ENCODE data around the gene MMP20.
"Not testable (repeated sequence)": the region's sequence is repeated elsewhere in the genome, so short reads cannot be mapped to it uniquely, and the experiment has no call there.

The MMP20 gene

DNA sequence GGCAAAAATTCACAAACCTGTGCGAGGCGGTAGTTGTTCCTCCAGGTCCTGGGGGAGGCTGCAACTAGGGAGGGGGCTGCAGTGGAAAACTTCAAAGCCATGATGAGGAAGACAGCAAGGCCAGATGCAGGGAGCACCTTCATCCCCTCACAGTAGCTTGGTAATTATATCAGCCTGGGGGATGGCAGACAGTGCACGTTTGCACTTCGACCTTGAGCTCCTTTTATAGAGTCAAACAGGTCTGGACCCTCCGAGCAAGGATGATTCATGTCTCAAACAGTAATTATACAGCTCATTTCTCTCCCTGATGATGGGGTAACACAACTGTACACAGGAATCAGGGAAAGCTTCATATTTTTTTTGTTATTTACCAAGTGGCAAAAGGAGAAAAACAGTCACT lies at the start of gene MMP20:
Gene MMP20 (minus strand): TSS at position 156 of the 400 bp plus-strand sequence. CDS start 13 bp downstream, at position 143.
- in situ Hi-C loops (cut with HindIII; ENCODE audit: low sequenced_read_pairs) = no loop called here

- in situ Hi-C loops (cut with HindIII; ENCODE audit: low sequenced_read_pairs) = no loop called here
Measured at GRCh38 chr11:102669664-102670063, 44.5 kb upstream of the MMP20 start.

DNA sequence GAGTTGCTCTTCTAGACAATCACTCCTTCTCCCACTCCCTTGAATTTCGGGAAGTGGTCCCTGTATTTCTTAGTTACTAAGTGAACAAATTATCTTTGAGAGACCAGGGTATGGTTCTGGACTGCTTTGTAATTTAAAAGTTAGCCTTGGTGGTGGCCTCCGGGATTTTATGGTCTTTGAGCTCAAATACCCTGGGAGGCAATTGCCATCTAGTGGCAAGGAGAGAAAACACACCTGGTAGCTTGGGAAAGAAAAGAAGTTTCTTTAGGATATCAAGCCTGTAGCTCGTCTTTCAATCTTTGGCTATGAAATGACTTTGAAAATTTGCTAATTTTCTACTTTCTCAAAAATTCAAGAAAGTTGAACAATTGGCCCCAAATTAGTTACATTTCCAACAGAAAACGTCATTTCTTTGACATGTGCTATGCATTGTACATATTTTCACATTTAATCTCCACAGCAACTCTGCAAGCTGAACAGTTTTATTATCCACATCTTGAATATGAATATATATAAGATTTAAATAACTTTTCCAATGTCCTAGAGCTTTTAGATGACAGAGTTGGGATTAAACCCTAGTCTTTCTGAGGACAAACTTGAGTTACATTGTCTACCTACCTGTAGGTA lies 41.3 kb upstream of the MMP20 start:
- in situ Hi-C loops (cut with HindIII; ENCODE audit: low sequenced_read_pairs) = no loop called here

- in situ Hi-C loops (cut with HindIII; ENCODE audit: low sequenced_read_pairs) = no loop called here
Measured at GRCh38 chr11:102664001-102664752, 39.0 kb upstream of the MMP20 start.

- in situ Hi-C loops (cut with HindIII; ENCODE audit: low sequenced_read_pairs) = no loop called here
Measured at GRCh38 chr11:102662607-102663006, 37.5 kb upstream of the MMP20 start.

- in situ Hi-C loops (cut with HindIII; ENCODE audit: low sequenced_read_pairs) = no loop called here
Measured at GRCh38 chr11:102661040-102661439, 35.9 kb upstream of the MMP20 start.

GRCh38 chr11:102656528-102656927 lies 31.4 kb upstream of the MMP20 start:
- in situ Hi-C loops (cut with HindIII; ENCODE audit: low sequenced_read_pairs) = no loop called here

DNA sequence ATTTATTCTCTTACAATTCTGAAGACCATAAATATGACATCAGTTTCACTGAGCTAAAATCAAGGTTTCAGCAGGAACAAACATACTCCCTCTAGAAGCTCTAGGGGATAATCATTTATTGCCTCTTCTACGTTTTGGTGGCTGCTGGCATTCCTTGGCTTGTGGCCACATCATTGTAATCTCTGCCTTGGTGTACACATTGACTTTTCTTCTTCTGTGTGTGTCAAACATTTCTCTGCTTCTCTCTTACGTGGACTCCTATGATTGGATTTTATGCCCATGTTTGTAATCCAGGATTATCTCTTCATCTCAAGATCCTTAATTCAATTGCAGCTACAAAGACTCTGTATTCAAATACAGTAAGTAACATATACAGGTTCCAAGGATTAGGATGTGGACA lies 30.4 kb upstream of the MMP20 start:
- in situ Hi-C loops (cut with HindIII; ENCODE audit: low sequenced_read_pairs) = no loop called here

- in situ Hi-C loops (cut with HindIII; ENCODE audit: low sequenced_read_pairs) = no loop called here
Measured at GRCh38 chr11:102654761-102655160, 29.6 kb upstream of the MMP20 start.

DNA sequence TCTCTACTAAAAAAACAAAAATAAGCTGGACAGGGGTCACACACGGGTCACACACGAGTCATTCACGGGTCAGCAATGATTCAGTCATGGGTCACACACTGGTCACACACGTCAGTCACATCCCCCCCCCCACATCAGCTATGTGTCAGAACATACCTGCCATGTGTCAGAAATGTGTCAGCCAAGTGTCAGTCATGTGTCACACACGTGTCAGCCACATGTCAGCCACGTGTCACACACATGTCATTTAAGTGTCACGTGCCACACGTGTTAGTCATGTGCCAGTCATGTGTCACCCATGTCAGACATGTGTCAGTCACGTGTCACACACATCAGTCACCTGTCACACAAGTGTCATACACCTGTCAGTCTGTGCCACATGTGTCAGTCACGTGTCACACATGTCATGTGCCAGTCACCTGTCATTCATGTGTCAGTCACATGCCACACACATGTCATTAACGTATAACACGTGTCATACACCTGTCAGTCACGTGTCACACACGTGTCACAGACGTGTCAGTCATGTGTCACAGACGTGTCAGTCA lies 28.7 kb upstream of the MMP20 start:
- in situ Hi-C loops (cut with HindIII; ENCODE audit: low sequenced_read_pairs) = no loop called here

- in situ Hi-C loops (cut with HindIII; ENCODE audit: low sequenced_read_pairs) = no loop called here
Measured at GRCh38 chr11:102647430-102647829, 22.3 kb upstream of the MMP20 start.

- in situ Hi-C loops (cut with HindIII; ENCODE audit: low sequenced_read_pairs) = no loop called here
Measured at GRCh38 chr11:102643941-102644340, 18.8 kb upstream of the MMP20 start.

- in situ Hi-C loops (cut with HindIII; ENCODE audit: low sequenced_read_pairs) = no loop called here
Measured at GRCh38 chr11:102640946-102641345, 15.8 kb upstream of the MMP20 start.

- in situ Hi-C loops (cut with HindIII; ENCODE audit: low sequenced_read_pairs) = no loop called here
Measured at GRCh38 chr11:102639656-102640055, 14.5 kb upstream of the MMP20 start.

- in situ Hi-C loops (cut with HindIII; ENCODE audit: low sequenced_read_pairs) = no loop called here
Measured at GRCh38 chr11:102637731-102638130, 12.6 kb upstream of the MMP20 start.

- in situ Hi-C loops (cut with HindIII; ENCODE audit: low sequenced_read_pairs) = no loop called here
Measured at GRCh38 chr11:102633385-102634026, 8.4 kb upstream of the MMP20 start.

GRCh38 chr11:102632026-102632425 lies 6.9 kb upstream of the MMP20 start:
- in situ Hi-C loops (cut with HindIII; ENCODE audit: low sequenced_read_pairs) = no loop called here

DNA sequence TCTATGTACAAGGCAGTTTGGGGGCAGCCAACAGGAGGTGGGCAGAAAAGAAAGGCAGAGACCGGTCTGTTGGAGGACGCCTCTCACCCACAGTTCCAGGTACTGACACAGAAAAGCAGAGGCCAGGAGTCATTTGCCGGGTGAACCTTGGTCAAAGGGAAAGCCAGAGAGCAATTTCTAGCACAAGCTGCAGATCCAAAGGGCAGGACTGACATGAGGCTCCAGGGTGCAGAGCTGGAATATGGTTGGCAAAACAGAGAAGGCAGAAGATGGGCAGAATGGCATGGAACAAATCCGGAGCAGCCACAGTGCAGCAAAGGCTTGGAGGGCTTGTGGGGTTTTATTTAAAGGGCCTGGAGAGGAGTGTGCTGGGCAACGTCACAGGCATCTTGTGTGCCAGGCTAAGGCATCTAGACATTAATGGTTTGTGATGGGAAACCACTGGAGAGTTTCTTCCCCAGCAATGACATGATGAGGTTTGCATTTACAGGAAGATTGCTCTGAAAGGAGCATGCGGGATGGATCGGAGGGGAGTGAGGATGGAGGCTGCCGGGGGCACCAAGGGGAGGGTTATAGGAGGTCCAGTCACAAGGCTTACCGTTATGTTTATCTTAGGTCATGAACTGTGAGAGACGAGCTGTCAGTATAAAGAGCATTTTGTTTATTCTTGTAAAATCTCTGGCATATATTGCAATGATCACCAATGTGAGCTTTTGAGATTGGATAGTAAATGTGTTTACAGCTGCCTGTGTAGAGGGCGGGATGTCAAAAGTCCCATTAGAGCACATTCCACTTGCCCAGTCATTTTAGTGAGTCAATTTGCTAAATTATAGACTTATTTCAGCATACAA lies 5.7 kb upstream of the MMP20 start:
- in situ Hi-C loops (cut with HindIII; ENCODE audit: low sequenced_read_pairs) = no loop called here

DNA sequence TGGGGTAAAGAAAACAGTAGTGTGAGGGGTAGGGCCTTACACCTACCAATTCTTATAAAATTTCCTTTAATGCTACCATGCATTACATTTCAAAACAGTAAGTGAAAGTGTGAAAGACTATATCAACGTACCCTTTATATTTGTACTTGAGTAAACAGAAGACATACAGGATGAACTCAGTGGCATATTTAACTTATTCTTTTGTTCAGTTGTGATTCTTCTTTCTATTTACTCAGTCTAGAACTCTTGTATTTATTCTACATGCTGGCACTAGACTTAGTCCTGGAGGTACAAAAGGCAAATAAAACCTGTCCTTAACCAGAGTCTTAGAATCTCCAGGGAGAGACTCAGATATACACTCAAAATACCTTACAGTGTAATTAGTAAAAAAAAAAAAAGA lies 4.8 kb upstream of the MMP20 start:
- in situ Hi-C loops (cut with HindIII; ENCODE audit: low sequenced_read_pairs) = not testable (repeated sequence)

GRCh38 chr11:102626676-102627075 lies 1.5 kb upstream of the MMP20 start:
- in situ Hi-C loops (cut with HindIII; ENCODE audit: low sequenced_read_pairs) = no loop called here

- in situ Hi-C loops (cut with HindIII; ENCODE audit: low sequenced_read_pairs) = no loop called here
Measured at GRCh38 chr11:102623998-102624397, 1.1 kb downstream of the MMP20 start.

All from DLD1 (cell line).